Neural progenitor cell (in vitro differentiated cells): ENCODE measurements around the gene PTPRN2.

Experiments used
- CTCF ChIP-seq: fragments of 200-600 bp; sonication (generic); IDR thresholded peaks from 2 replicates; pipeline ENCODE4 v1.5.1; 2017; ENCODE audit warnings: antibody characterized with exemption, mild to moderate bottlenecking
- EZH2 ChIP-seq: fragments of 200-600 bp; sonication (generic); IDR thresholded peaks from 2 replicates; pipeline ENCODE4 v1.6.1; 2017; ENCODE audit warnings: antibody characterized with exemption, mild to moderate bottlenecking, moderate library complexity
- EZH2phosphoT487 ChIP-seq: fragments of 200-600 bp; sonication (generic); IDR thresholded peaks from 2 replicates; pipeline ENCODE4 v1.6.1; 2017; ENCODE audit warnings: antibody characterized with exemption

- TF ChIP-seq EZH2 (no peak), CTCF (no peak), EZH2phosphoT487 (no peak)
These were observed 702.5 kb downstream of the PTPRN2 start for GRCh38 chr7:157885140-157885539.
